Tibial nerve (tissue), 4 donors: ENCODE results near the gene PURB.
"Not testable (repeated sequence)": the region's sequence is repeated elsewhere in the genome, so short reads cannot be mapped to it uniquely, and the experiment has no call there.

Experiments used
- EP300 ChIP-seq, 2 donors: sonication (generic); formaldehyde crosslinking; IDR thresholded peaks; one replicate each; pipeline ENCODE4 v1.6.1; 2017; ENCODE audit warnings: antibody characterized with exemption in 2 of 2, mild to moderate bottlenecking in 1 of 2
- POLR2A ChIP-seq, 2 donors: fragments of 450-650 bp; IDR thresholded peaks; one replicate each; pipeline ENCODE4 v1.6.1; 2017; ENCODE audit warnings: antibody characterized with exemption in 2 of 2, mild to moderate bottlenecking in 2 of 2, moderate library complexity in 2 of 2
- TF ChIP-seq, protein P1 (sequence below), 5 experiments: fragments of 200-600 bp in 3 of 5; fragments of 450-650 bp in 2 of 5; sonication (generic) in 3 of 5; IDR thresholded peaks; one replicate each; pipeline ENCODE4 v1.5.1; 2016 to 2019; ENCODE audit warnings: antibody characterized with exemption in 5 of 5, mild to moderate bottlenecking in 3 of 5, moderate library complexity in 2 of 5

- TF ChIP-seq, protein P1, sequence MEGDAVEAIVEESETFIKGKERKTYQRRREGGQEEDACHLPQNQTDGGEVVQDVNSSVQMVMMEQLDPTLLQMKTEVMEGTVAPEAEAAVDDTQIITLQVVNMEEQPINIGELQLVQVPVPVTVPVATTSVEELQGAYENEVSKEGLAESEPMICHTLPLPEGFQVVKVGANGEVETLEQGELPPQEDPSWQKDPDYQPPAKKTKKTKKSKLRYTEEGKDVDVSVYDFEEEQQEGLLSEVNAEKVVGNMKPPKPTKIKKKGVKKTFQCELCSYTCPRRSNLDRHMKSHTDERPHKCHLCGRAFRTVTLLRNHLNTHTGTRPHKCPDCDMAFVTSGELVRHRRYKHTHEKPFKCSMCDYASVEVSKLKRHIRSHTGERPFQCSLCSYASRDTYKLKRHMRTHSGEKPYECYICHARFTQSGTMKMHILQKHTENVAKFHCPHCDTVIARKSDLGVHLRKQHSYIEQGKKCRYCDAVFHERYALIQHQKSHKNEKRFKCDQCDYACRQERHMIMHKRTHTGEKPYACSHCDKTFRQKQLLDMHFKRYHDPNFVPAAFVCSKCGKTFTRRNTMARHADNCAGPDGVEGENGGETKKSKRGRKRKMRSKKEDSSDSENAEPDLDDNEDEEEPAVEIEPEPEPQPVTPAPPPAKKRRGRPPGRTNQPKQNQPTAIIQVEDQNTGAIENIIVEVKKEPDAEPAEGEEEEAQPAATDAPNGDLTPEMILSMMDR (IDR thresholded peaks at IDR 0.05), result not testable (repeated sequence)
- TF ChIP-seq POLR2A, EP300 (IDR thresholded peaks at IDR 0.05): not testable (repeated sequence)
Observed at GRCh38 chr7:44843440-44843839, 41.9 kb downstream of the PURB start.
